Left kidney (tissue), 2 donors: ENCODE results near the gene CYGB. TPM values are rescaled to one million over a fixed set of nuclear protein-coding genes. Genes with fewer than 3 reads are reported as not detected.

Source experiments
- DNase-seq: peaks from one replicate; pipeline ENCODE4 v3.0.0-alpha.2; 2013
- polyA plus RNA-seq: library from polyadenylated mRNA; unstranded; fragments of 120-200 nt; gene quantifications from one replicate; pipeline ENCODE4 v1.2.1, GENCODE V29; 2013; ENCODE audit not compliant: insufficient read length

CYGB gene
- polyA plus RNA-seq, 1 donor, result 11.0 TPM

- DNase-seq, result no peak
Observed at GRCh38 chr17:76551685-76552084, 14.2 kb upstream of the CYGB start.

- no peak for DNase-seq
Observed at GRCh38 chr17:76550712-76551615, 13.5 kb upstream of the CYGB start.

- no peak for DNase-seq
Observed at GRCh38 chr17:76549539-76549938, 12.0 kb upstream of the CYGB start.

GRCh38 chr17:76549215-76549518 lies 11.7 kb upstream of the CYGB start:
- DNase-seq, result no peak

DNA sequence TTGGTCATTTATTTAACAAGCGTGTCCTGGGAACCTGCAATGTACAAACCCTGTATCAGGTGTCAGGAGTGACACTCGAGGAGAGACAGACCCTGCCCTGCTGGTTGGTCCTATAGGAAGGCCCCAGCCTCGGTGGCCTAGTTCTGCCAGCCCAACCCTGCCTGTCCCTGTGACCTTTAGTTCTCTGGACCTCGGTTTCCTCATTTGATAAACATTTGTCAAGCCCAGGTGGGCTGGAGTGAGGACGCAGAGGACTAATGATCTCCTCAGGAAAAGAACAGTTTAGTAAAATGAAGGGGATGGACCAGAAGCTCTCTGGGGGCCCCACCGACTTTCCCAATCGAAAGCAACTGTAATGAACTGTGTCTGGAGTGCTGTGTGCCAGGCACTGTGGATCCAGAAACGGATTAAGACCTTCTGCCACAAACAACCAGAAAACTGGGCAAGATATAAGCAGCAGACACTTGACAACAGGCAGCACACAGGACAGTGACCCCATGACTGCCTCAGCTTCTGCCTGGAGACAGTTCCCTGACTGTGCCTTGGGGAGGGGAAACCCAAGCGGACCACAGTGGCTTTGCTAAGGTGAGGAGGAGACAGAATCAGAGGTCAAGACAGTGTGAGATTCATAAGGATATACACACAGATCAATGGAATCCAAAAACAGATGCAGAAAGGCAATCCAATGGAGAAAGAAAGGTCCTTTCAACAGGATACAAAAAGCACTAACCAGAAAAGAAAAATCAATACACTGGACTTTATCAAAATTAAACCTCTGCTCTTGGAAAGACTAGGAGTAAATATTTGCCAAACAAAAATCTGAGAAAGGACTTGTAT lies 11.1 kb upstream of the CYGB start:
- no peak for DNase-seq

DNA sequence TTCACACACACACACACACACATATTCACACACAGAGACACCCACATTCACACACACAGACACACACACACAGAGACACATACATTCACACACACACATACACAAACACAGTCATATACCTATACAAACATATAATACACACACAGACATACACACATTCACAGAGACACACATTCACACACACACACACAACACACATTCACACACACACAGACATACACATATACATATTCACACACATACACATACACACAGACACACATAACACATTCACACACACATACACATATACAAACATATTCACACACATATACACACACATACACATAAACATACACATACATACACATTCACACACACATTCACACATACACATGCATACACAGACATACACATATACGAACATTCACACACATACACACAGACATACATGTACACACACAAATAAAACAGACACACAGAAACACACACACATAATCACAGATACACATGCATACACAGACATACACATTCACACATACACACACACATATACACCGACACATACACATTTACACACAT lies 10.2 kb upstream of the CYGB start:
- no peak for DNase-seq

GRCh38 chr17:76547183-76547641 lies 9.7 kb upstream of the CYGB start:
- DNase-seq, result peak; percentile 83

- DNase-seq, result no peak
Observed at GRCh38 chr17:76546556-76547182, 9.2 kb upstream of the CYGB start.

- DNase-seq, result no peak
Observed at GRCh38 chr17:76545918-76546555, 8.5 kb upstream of the CYGB start.

DNA sequence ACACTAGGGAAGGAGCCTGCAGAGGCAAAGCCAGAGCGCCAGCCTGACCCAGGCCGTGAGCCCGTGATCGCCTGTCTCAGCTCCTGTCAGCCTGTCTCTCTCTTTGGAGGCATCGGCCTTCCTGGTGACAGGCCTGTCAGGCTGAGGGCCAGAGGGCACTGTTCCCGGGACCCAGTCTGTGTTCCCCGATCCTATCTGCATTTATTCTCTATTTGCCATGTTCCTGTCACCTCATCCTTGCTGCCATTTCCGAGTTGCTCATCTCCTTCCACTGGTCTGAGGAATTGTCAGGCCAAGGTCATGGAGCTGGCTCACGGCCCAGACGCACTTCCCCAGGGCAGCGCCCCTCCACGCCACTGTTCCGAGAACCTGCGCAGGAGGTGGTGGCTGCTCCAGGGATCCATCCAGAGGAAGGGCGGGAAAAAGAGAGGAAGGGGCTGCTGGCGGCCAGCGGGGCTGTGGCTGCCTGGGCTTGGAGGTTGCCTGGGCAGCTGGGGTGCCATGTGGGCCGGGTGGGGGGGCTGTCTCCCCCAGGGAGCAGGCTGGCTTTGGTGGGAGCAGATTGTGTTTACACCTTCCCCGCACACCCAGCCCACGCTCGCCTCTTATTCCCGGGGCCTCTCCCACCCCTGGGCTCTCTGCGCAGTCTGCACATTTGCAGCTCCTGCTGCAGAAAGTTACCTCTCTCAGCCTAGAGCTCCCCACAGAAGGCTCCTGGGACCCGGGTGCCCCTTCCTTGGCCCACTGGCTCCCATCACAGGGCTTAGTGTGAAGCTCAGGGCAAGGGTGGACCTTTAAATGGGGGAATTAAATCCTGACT lies 7.2 kb upstream of the CYGB start:
- DNase-seq, result no peak

GRCh38 chr17:76543826-76544545 lies 6.5 kb upstream of the CYGB start:
- no peak for DNase-seq

GRCh38 chr17:76543482-76543825 lies 5.9 kb upstream of the CYGB start:
- DNase-seq, result no peak

GRCh38 chr17:76542984-76543383 lies 5.5 kb upstream of the CYGB start:
- DNase-seq, result no peak

GRCh38 chr17:76542566-76542971 lies 5.1 kb upstream of the CYGB start:
- DNase-seq, result no peak

- no peak for DNase-seq
Observed at GRCh38 chr17:76541739-76542454, 4.4 kb upstream of the CYGB start.

DNA sequence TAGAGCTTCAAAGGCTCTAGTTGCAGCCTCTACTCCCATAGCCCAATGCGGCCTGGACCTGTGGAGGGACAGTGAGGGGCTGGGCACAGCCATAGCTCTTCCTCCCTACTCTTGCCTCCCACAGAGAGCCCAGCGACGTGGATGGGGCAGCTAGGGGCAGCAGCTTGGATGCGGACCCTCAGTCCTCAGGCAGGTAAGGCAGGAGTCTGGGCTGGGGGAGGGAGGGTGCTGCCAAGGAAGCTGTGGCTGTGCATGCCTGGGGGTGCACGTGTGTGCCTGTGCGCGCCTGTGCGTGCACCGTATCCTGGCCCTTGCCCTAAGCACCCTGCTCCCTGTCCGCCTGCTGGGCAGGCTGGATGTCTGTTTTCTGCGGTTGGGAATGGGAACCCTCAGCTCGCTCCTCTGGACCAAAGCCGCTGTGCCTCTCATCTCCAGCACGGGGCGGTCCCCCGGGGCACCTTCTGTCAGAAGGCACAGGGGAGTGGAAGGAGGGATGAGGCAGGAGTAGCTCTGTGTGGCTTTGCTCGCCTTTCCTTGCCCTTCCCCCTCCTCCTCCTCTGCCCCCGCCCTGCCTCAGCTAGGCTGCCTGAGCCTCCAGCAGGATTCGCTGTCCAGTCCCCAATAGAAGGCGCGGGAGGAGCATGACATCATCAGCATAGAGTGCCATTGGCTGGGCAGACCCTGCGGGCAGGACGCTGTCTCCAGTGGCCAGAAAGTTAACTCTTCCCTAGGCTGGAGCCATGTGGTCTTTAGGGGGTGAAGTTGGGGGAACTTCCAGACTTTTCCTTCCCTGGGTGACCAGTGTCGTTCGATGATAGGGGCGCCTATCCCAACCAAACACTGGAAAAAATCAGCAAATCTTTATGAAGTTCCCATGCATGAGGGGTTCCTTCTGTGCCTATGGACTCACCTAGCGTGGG lies 3.1 kb upstream of the CYGB start:
- peak; percentile 96 for DNase-seq

- no peak for DNase-seq
Observed at GRCh38 chr17:76539631-76540271, 2.2 kb upstream of the CYGB start, which contains the start of gene PRCD. PRCD (plus strand) TSS chr17:76540044; CDS start chr17:76540142, 98 bp downstream.
